ENCODE data around the gene VCL.
A peak's percentile ranks its signal among the peaks of the same experiment; 100 is the strongest.
"Not testable (repeated sequence)": the region's sequence is repeated elsewhere in the genome, so short reads cannot be mapped to it uniquely, and the experiment has no call there.

Gene VCL

DNA sequence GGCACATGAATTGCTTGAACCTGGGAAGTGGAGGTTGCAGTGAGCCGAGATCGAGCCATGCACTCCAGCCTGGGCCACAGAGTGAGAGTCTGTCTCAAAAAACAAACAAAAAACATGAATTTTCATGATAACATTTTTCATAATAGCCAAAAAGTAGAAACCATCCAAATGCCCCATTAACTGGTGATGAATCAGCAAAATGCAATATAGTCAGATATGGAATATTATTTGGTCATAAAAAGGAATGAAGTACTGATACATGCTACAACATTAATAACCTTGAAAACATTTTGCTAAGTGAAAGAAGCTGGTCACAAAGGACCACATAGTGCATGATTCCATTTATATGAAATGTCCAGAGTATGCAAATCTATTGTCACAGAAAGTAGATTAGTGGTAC lies 24.5 kb upstream of the VCL start:
- no peak for DNase-seq

GRCh38 chr10:73974309-73974946 lies 23.5 kb upstream of the VCL start:
- no peak for DNase-seq

- DNase-seq = no peak
Measured at GRCh38 chr10:73975388-73975787, 22.5 kb upstream of the VCL start.

GRCh38 chr10:73979141-73979808 lies 18.6 kb upstream of the VCL start:
- no peak for DNase-seq

- DNase-seq = no peak
Measured at GRCh38 chr10:73979809-73980433, 18.0 kb upstream of the VCL start.

DNA sequence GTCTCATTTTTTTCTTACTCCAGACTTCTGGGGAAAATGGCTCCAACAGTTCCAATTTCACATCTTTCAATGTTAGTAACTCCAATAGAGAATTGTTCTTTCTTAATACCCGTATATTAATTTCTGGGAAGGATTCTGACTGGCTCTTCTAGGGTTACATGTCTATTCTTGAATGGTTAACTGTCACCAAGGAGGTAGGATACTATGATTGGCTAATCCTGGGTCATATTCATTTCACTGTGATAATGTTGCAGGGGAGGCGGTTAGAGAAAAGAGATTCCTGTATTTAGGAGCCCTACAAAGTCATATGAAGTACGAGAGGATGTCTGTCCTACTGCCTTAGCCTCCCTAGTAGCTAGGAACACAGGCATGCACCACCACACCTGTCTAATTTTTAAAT lies 16.1 kb upstream of the VCL start:
- no peak for DNase-seq

DNA sequence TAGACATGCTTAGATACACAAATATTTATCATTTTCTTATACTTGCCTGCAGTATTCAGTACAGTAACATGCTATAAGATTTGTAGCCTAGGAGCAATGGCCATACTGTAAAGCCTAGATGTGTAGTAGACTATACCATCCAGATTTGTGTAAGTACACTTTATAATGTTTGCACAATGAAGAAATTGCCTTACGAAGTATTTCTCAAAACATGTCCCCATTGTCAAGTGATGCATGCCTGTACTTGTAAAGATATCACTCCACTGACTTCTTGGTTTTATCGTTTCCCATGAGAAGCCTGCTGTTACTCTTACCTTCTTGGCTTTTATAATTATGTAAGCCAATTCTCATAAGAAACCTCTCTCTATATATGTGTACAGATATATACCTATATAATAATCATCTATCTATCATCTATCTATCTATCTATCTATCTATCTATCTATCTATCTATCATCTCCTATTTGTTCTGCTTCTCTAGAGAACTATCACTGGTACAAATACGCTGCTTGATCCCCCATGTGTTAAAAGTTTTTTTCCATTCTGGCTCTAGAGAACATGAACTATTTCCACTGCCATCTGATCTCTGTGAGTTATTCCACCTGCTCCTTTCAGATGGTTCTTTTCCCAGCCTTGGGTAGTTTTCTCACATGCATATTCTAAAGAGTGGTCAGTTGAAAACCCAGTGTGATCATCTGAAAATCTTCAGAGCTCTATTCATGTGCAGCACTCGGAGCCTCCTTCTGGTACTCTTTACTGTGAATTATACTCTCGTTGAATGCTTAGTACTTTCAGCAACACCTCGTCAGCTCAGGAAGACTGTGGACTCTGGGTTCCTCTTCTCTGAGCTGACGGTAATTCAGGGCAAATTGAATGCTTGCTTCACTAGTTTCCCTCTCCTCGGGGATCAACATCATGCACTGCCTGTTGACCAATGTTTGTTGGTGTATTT lies 14.5 kb upstream of the VCL start:
- DNase-seq = no peak

DNA sequence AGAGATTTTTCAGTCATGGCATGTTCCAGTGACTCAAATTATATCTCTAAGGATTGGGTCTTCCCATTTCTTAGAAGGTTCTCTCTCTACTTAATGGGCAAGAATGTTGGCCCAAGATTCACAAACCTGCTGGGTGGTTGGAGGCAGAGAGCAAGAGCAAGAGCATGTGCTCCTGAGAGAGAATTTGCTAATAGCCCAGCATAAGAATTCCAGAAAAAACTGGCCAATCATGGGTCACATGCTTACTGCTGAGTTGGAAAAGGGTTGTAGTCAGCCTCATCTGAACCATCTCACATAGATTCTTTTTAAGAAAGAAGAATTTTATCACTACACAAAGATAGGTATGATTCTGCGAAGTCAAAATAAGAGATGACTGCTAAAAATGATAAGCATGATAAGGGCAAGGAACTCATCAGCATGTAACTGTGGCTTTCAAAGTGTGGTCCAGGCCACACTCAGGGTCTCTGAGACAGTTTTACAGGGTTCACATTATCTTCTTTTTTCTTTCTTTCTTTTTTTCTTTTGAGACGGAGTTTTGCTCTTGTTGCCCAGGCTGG lies 8.2 kb upstream of the VCL start:
- DNase-seq = no peak

- DNase-seq = no peak
Measured at GRCh38 chr10:73991203-73991883, 6.6 kb upstream of the VCL start.

- no peak for DNase-seq
Measured at GRCh38 chr10:73991884-73992245, 6.1 kb upstream of the VCL start.

- DNase-seq = no peak
Measured at GRCh38 chr10:73992899-73993788, 4.8 kb upstream of the VCL start.

GRCh38 chr10:73995035-73995358 lies 2.9 kb upstream of the VCL start:
- no peak for DNase-seq

- DNase-seq = no peak
Measured at GRCh38 chr10:73997461-73997786, 492 bp upstream of the VCL start.

DNA sequence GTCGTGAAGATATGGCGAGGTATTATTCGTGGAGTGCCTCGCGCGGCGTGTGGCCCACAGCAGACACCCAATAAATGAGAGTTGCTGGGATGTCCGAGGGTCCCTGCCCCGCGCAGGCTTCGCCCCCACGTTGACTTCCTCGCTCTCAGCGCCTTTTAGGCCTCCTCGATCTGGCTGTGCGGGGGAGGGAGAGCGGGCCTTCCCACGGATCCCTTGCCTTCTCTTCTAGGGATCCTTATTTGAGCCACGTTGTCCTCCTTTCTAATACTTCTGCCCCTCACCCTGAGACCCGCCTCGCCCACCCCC lies 660 bp downstream of the VCL start:
- peak; percentile 45 for DNase-seq

DNA sequence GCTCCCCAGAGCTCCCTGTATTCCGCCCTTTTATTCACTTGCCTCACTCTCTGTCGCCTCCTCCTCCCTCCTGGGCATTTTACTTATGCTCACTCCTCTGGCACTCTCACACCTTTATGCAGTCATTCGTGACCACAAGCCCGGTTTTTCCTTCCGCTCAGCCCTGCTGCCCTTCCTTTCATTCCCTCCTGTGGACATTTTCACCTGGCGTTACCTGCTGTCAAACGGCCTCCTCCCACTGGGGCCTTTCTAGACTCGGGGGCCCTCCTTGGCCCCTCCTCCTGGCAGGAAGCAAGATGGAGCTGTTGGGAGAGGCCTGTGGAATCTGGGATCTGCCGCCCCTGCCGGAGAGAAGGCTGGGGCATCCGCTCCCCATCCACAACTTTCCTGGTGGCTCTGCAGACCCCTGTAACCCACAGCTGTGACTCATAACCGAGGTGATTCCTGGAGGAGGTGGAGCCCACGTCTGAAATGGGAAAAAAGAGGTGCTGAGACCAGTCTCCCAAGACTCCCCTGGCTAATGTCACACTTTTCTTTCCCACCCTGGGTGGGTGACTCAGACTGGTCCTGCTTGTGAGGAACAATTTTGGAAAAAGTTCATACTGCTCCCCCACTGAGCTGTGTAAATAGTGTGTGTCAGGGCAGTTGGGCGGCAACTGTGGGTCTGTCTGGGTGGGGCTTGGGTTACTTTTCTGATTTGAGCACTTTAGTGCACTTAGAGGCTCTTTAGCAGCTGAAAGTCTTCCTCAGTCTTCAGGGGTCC lies 1.2 kb downstream of the VCL start:
- peak; percentile 62 for DNase-seq

DNA sequence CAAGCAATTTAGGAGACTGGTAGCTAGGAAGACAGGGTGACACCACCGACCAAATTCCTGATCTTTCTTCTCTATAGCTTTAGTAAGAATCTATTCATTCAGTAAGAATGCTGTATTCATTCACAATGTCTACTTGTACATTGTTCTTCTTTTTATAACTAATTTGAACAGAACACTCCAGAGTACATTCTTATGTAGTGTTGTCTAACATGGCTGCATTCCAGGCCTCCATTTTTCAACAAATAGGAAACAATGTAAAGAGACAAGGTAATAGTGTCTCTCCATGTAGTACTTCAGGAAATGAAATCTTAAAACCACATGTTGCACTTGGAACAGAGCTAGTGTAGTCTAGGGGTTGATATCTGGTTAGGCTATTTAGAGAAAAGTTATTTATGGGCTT lies 1.8 kb downstream of the VCL start:
- no peak for DNase-seq

DNA sequence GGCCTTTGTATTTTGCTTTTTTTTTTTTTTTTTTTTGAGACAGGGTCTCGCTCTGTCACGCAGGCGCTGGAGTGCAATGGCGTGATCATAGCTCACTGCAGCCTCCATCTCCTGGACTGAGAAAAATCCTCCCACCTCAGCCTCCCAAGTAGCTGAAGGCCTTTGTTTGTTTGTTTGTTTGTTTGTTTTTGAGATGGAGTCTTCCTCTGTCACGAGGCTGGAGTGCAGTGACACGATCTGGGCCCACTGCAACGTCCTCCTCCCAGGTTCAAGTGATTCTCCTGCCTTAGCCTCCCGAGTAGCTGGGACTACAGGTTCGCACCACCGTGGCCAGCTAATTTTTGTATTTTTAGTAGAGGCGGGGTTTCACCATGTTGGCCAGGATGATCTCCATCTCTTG lies 2.3 kb downstream of the VCL start:
- DNase-seq = not testable (repeated sequence)

GRCh38 chr10:74000892-74001669 lies 3.2 kb downstream of the VCL start:
- no peak for DNase-seq

DNA sequence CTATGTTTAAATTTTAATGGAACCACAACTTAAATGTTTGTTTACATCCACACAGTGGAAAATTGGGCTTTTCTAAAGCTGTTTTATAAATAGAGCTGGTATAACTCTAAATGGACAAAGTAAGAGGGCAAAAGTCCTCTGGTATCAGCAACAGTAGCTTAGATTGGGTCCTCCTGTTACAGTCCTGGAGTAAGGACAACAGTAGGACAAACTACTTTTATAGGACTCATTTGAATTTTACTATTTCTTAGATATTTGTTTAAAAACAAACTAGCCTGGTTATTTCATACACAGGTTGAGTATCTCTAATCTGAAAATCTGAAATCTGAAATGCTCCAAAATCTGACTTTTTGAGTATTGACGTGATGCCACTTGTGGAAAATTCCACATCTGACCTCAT lies 8.4 kb downstream of the VCL start:
- no peak for DNase-seq

GRCh38 chr10:74008212-74008731 lies 10.4 kb downstream of the VCL start:
- DNase-seq = no peak
